GM23248 (cell line): Measurements from ENCODE around the gene CD7. TPM values are rescaled to one million over a fixed set of nuclear protein-coding genes. Genes with fewer than 3 reads are reported as not detected.
"Not testable (repeated sequence)": the region's sequence is repeated elsewhere in the genome, so short reads cannot be mapped to it uniquely, and the experiment has no call there.

Experiments used
- DNase-seq: peaks from one replicate; pipeline ENCODE4 v3.0.0-alpha.2; 2015
- H2AFZ ChIP-seq: fragments of 200-600 bp; sonication (generic); 2 replicates; pipeline ENCODE4 v1.6.1; 2016; ENCODE audit warnings: antibody characterized with exemption
- H3F3A ChIP-seq: fragments of 200-600 bp; sonication (generic); 2 replicates; pipeline ENCODE4 v1.6.1; 2016; ENCODE audit warnings: mild to moderate bottlenecking, antibody characterized with exemption, mixed run types; ENCODE audit not compliant: insufficient read depth
- H3K27ac ChIP-seq: fragments of 200-600 bp; sonication (generic); 2 replicates; pipeline ENCODE4 v1.5.1; 2016; ENCODE audit warnings: mild to moderate bottlenecking
- H3K27me3 ChIP-seq: fragments of 200-600 bp; sonication (generic); replicated peaks from 2 replicates; pipeline ENCODE4 v1.6.1; 2016; ENCODE audit warnings: mild to moderate bottlenecking; ENCODE audit not compliant: insufficient read depth
- H3K36me3 ChIP-seq: fragments of 200-600 bp; sonication (generic); 2 replicates; pipeline ENCODE4 v1.6.1; 2016; ENCODE audit warnings: low read depth, mild to moderate bottlenecking
- H3K4me1 ChIP-seq: fragments of 200-600 bp; sonication (generic); 2 replicates; pipeline ENCODE4 v1.6.1; 2016; ENCODE audit warnings: mild to moderate bottlenecking; ENCODE audit not compliant: insufficient read depth
- H3K4me2 ChIP-seq: fragments of 200-600 bp; sonication (generic); one replicate; pipeline ENCODE4 v1.6.1; 2016; ENCODE audit warnings: mild to moderate bottlenecking; ENCODE audit not compliant: unreplicated experiment
- H3K4me3 ChIP-seq: fragments of 200-600 bp; sonication (generic); 2 replicates; pipeline ENCODE4 v1.5.1; 2016; ENCODE audit warnings: mild to moderate bottlenecking
- H3K79me2 ChIP-seq: fragments of 200-600 bp; sonication (generic); 2 replicates; pipeline ENCODE4 v1.6.1; 2016; ENCODE audit warnings: mild to moderate bottlenecking; ENCODE audit not compliant: insufficient read depth
- H3K9ac ChIP-seq: fragments of 200-600 bp; sonication (generic); 2 replicates; pipeline ENCODE4 v1.6.1; 2016; ENCODE audit warnings: mild to moderate bottlenecking
- H3K9me2 ChIP-seq: fragments of 200-600 bp; sonication (generic); 2 replicates; pipeline ENCODE4 v1.6.1; 2016; ENCODE audit warnings: mixed run types, mild to moderate bottlenecking, moderate library complexity; ENCODE audit not compliant: insufficient read depth
- H3K9me3 ChIP-seq: fragments of 200-600 bp; sonication (generic); one replicate; pipeline ENCODE4 v1.6.1; 2017; ENCODE audit warnings: low read depth
- H4K20me1 ChIP-seq: fragments of 200-600 bp; sonication (generic); 2 replicates; pipeline ENCODE4 v1.6.0; 2016; ENCODE audit not compliant: insufficient read depth
- EZH2 ChIP-seq: fragments of 200-600 bp; sonication (generic); IDR thresholded peaks from 2 replicates; pipeline ENCODE4 v1.6.1; 2018; ENCODE audit warnings: antibody characterized with exemption, mild to moderate bottlenecking; ENCODE audit not compliant: insufficient read depth, poor library complexity, severe bottlenecking
- EZH2phosphoT487 ChIP-seq: fragments of 200-600 bp; sonication (generic); IDR thresholded peaks from 2 replicates; pipeline ENCODE4 v1.6.1; 2018; ENCODE audit warnings: antibody characterized with exemption, moderate library complexity, mild to moderate bottlenecking, low read depth; ENCODE audit not compliant: insufficient read depth
- WGBS, 2 experiments: methylation state at CpG; one replicate each; pipeline ENCODE4 v1.1.6; 2015 to 2017; ENCODE audit warnings: low lambda C conversion rate in 2 of 2, low coverage in 1 of 2; ENCODE audit errors: missing lambda C conversion rate in 2 of 2; 5-methylcytosine and 5-hydroxymethylcytosine counted together
- in situ Hi-C: fragments of 300-500 bp; cut with MboI; formaldehyde crosslinking; loops from 2 replicates; pipeline ENCODE4 v1.15.0; 2020
- polyA plus RNA-seq: library from polyadenylated mRNA; unstranded; fragments of >200 nt; fragmentation: Nextera tagmentation; extraction: Ambion mirVana; gene quantifications from 2 replicates; pipeline ENCODE4 v1.2.1, GENCODE V29; 2016
- total RNA-seq: library from RNA; depleted of rRNA; stranded (reverse); fragments of >200 nt; shearing (Covaris generic); gene quantifications from 2 replicates; pipeline ENCODE4 v1.2.3, GENCODE V29; 2014; rRNA removed

Gene CD7
- total RNA-seq (0.22 TPM in 1 of 2 replicates, not detected in the other), polyA plus RNA-seq (0.23 TPM in 1 of 2 replicates, not detected in the other)

DNA sequence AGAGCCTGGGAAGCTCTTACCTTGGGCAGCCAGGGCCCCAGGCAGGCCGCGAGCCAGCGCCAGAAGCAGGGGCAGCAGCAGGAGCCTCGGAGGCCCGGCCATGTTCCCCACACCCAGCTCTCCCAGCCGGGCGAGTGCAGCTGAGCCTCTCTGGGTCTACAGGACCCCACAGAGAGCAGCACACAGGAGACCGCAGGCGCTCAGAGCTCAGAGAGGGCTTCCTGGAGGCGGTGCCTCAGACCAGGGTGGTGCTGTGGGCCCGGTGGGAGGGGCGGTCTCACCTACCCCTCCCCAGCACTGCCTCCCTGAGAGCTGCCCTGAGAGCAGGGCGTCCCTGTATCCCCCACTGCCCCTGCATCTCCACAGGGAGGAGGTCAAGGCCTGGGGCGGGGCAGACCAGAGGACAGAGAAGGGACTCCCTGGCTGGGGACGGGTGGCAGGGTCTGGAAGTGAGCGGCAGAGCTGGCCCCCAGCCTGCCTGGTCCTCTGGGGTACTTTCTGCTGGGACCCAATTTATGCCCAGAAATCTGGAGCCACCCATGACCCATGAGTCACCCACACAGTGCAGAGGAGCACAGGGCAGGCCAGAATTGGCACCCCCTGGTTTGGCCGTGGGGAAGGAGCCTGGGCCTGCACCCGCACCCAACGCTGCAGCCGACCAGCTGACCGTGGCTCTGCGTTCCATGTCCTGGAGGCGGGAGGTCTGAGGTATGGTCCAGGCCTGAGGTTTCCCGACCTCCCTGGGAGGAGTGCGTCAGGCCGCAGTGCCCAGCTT is at the start of gene CD7:
CD7 (minus strand) TSS at position 215 of the 775 bp plus-strand sequence; CDS start at position 102, 113 bp downstream.
- Histone ChIP-seq H3K9me2 (no peaks in the 10 kb centered on the region), H3K79me2 (no peaks in the 10 kb centered on the region), H3K27me3 (peaks cover 16% of the 10 kb centered on the region), H3K9me3 (no peaks in the 10 kb centered on the region), H3K4me3 (no peak within 1 kb of the TSS), H3K4me2 (no peak within 1 kb of the TSS), H3K4me1 (no peaks in the 10 kb centered on the region), H3F3A (no peaks in the 10 kb centered on the region), H3K27ac (no peak within 1 kb of the TSS), H3K9ac (no peak within 1 kb of the TSS), H3K36me3 (no peaks in the 10 kb centered on the region), H2AFZ (no peak within 1 kb of the TSS), H4K20me1 (no peaks in the 10 kb centered on the region)
- WGBS, 2 experiments: 56 to 66% methylated on average over 21 to 24 of the region's 26 CpGs
- in situ Hi-C loops: no loop called here
- no peak for TF ChIP-seq EZH2phosphoT487
- TF ChIP-seq EZH2: no peak
- DNase-seq: no peak

DNA sequence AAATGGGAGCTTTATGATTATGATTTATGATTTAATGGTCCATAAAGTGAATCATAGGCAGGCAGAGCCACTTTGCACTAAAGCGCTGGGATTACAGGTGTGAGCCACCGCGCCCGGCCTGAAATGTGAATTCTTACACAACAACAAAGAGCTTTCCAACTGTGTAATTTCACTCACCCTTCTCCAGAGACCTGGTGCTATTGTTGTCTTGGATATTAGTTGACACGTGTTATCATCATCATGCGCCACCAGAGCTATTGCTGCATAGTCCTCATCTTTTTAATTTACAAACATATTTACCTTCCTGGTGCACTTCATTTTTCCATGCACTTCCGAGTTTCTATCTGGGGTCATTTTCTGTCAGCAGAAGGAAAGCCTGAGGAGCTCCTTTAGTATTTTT is 49.3 kb upstream of the CD7 start:
- H3K9me3 ChIP-seq: no peaks in the 10 kb centered on the region
- H3K9ac ChIP-seq: no peak overlapping the region
- no peaks in the 10 kb centered on the region for H3F3A ChIP-seq
- H3K4me2 ChIP-seq: no peak overlapping the region
- H3K27ac ChIP-seq: no peak overlapping the region
- 83% methylated on average over 7 of the region's 7 CpGs for WGBS, 2 experiments
- TF ChIP-seq EZH2: no peak
- H3K4me3 ChIP-seq: no peak overlapping the region
- H3K36me3 ChIP-seq: no peaks in the 10 kb centered on the region
- in situ Hi-C loops: no loop called here
- no peak overlapping the region for H2AFZ ChIP-seq
- H3K27me3 ChIP-seq: peaks cover 16% of the 10 kb centered on the region
- no peaks in the 10 kb centered on the region for H3K4me1 ChIP-seq
- H3K79me2 ChIP-seq: no peaks in the 10 kb centered on the region
- H3K9me2 ChIP-seq: no peaks in the 10 kb centered on the region
- no peak for DNase-seq
- H4K20me1 ChIP-seq: no peaks in the 10 kb centered on the region

DNA sequence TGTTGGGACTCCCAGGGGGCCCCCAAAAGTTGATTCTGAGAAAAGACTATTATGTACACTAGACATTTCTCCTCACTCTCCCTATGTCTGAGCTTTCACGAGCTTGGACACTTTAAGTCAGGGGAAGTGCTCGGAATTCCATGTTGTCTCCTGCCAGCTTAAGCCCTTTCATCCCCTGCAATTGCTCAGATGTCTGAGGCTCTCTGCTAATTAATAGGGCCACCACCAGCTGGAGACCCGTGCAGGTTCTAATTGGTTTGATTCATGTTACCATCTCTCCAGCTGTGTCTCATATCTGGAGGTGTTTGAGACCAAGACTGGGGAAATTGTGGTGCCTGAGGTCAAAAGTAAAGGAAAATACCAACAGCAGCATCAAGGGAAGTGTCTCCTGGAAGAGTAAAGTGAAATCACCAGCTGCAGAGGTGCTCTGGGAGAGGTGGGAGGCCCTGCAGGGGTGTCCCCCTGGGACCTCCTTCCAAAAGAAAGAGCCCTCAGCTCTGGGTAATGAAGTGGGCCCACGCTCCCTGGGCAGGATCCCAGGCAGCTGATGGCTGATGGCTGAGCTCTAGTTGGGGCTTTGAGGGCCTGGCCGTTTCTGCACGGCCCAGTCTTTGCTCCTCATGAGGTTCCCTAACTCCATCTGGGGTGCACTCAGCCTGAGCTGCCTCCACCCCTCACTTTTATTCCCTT is 48.3 kb upstream of the CD7 start:
- Histone ChIP-seq H3F3A (no peaks in the 10 kb centered on the region), H3K36me3 (no peaks in the 10 kb centered on the region), H3K4me1 (no peaks in the 10 kb centered on the region), H3K27ac (no peak overlapping the region), H3K4me3 (no peak overlapping the region), H3K9ac (no peak overlapping the region), H3K9me2 (no peaks in the 10 kb centered on the region), H3K9me3 (no peaks in the 10 kb centered on the region), H3K4me2 (no peak overlapping the region), H2AFZ (no peak overlapping the region), H3K79me2 (no peaks in the 10 kb centered on the region), H4K20me1 (no peaks in the 10 kb centered on the region), H3K27me3 (peaks cover 8% of the 10 kb centered on the region)
- DNase-seq: no peak
- WGBS, 2 experiments: 68 to 70% methylated on average over 6 of the region's 6 CpGs
- in situ Hi-C loops: no loop called here
- TF ChIP-seq EZH2phosphoT487 (no peak), EZH2 (no peak)

DNA sequence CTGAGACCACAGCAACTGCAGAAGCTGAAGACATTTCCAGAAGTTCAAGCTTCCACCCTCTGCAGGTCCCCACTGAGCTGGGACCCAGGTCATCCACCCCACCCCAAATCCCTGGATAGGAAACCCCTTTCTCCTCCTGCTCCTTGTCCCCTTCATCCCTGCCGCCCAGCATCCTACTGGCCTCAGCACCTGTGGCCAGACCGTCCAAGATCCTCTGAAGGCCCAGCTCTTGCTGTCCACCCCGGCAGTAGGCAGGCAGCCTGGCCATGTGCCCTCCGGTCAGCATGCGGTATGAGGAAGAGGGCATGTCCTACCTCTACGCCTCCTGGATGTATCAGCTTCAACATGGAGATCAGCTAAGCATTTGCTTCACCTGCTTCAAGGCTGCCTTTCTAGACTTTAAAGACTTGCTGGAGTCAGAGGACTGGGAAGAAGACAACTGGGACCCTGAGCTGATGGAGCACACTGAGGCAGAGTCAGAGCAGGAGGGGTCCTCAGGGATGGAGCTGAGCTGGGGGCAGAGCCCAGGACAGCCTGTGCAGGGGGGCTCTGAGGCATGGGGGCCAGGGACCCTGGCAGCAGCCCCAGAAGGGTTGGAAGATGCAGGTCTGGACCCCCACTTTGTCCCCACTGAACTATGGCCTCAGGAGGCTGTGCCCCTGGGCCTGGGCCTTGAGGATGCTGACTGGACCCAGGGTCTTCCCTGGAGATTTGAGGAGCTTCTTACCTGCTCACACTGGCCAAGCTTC is 44.7 kb upstream of the CD7 start:
- TF ChIP-seq EZH2 (no peak), EZH2phosphoT487 (no peak)
- Histone ChIP-seq H3K9me3 (no peaks in the 10 kb centered on the region), H2AFZ (no peak overlapping the region), H3K4me3 (no peak overlapping the region), H3F3A (no peaks in the 10 kb centered on the region), H3K79me2 (no peaks in the 10 kb centered on the region), H3K9me2 (no peaks in the 10 kb centered on the region), H4K20me1 (no peaks in the 10 kb centered on the region), H3K9ac (no peak overlapping the region), H3K27me3 (no peaks in the 10 kb centered on the region; the same call in 1 of the 2 replicates), H3K4me2 (no peak overlapping the region), H3K27ac (no peak overlapping the region), H3K36me3 (no peaks in the 10 kb centered on the region), H3K4me1 (no peaks in the 10 kb centered on the region)
- DNase-seq: no peak
- 90 to 91% methylated on average over 6 of the region's 6 CpGs for WGBS, 2 experiments
- in situ Hi-C loops: no loop called here

DNA sequence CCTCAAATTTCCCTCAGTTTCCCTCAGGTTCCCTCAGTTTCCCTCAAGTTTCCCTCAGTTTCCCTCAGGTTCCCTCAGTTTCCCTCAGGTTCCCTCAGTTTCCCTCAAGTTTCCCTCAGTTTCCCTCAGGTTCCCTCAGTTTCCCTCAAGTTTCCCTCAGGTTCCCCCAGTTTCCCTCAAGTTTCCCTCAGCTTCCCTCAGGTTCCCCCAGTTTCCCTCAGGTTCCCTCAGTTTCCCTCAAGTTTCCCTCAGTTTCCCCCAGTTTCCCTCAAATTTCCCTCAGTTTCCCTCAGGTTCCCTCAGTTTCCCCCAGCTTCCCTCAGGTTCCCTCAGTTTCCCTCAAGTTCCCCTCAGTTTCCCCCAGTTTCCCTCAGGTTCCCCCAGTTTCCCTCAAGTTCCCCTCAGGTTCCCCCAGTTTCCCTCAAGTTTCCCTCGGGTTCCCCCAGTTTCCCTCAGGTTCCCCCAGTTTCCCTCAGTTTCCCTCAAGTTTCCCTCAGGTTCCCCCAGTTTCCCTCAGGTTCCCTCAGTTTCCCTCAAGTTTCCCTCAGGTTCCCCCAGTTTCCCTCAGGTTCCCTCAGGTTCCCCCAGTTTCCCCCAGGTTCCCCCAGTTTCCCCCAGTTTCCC is 42.2 kb upstream of the CD7 start:
- in situ Hi-C loops: loop anchor here (10.0 kb wide), 1 partner anchor 55 kb away; the partner anchor contains the start of genes HEXD and OGFOD3
- not testable (repeated sequence) for H3K9me2 ChIP-seq, H3K27ac ChIP-seq, H3K9me3 ChIP-seq, H3K36me3 ChIP-seq, H4K20me1 ChIP-seq, H3K4me1 ChIP-seq, H2AFZ ChIP-seq, H3K4me3 ChIP-seq, H3K4me2 ChIP-seq, H3K27me3 ChIP-seq, H3F3A ChIP-seq, H3K9ac ChIP-seq, DNase-seq, H3K79me2 ChIP-seq
- 93% methylated on average over 1 of the region's 1 CpG; no CpG with 5 or more reads in 1 of the 2 experiments for WGBS, 2 experiments
